Heart right ventricle (tissue), 16 donors: ENCODE results near the gene KRT32. TPM values are rescaled to one million over a fixed set of nuclear protein-coding genes. Genes with fewer than 3 reads are reported as not detected.
A peak's percentile ranks its signal among the peaks of the same experiment; 100 is the strongest.

Source experiments
- ATAC-seq, 8 donors: fragments of 200-7000 bp; cut with Tn5 transposase; one replicate each; pipeline ENCODE4 v1.9.1; 2020; ENCODE audit warnings: mild to moderate bottlenecking in 8 of 8, moderate library complexity in 8 of 8, moderate number of reproducible peaks in 1 of 8
- DNase-seq, 2 donors: peaks; one replicate each; pipeline ENCODE4 v3.0.0-alpha.2; 2020
- H3K27ac ChIP-seq, 10 donors: fragments of 200-600 bp; sonication (generic) in 2 of 10; one replicate each; pipeline versions ENCODE4 v1.5.0 to v1.8.0; 2020 to 2022; ENCODE audit warnings: mild to moderate bottlenecking in 3 of 10
- H3K27me3 ChIP-seq, 7 donors: fragments of 200-600 bp; one replicate each; pipeline ENCODE4 v1.8.0; 2021 to 2022; ENCODE audit warnings: mild to moderate bottlenecking in 2 of 7
- H3K36me3 ChIP-seq, 9 donors: fragments of 200-600 bp; sonication (generic) in 1 of 9; one replicate each; pipeline versions ENCODE4 v1.5.0 to v1.8.0; 2020 to 2022; ENCODE audit warnings: mild to moderate bottlenecking in 2 of 9
- H3K4me1 ChIP-seq, 9 donors: fragments of 200-600 bp; sonication (generic) in 1 of 9; one replicate each; pipeline versions ENCODE4 v1.5.0 to v1.8.0; 2020 to 2022; ENCODE audit warnings: mild to moderate bottlenecking in 4 of 9
- H3K4me3 ChIP-seq, 10 donors: fragments of 200-600 bp; sonication (generic) in 2 of 10; one replicate each; pipeline versions ENCODE4 v1.5.0 to v1.8.0; 2020 to 2022; ENCODE audit warnings: mild to moderate bottlenecking in 7 of 10, moderate library complexity in 2 of 10
- H3K9me3 ChIP-seq, 11 donors: fragments of 200-600 bp in 10 of 11; sonication (generic) in 2 of 11; one replicate each; pipeline versions ENCODE4 v1.5.0 to v1.8.0; 2013 to 2022; ENCODE audit warnings: mild to moderate bottlenecking in 2 of 11, control low read depth in 1 of 11, moderate library complexity in 1 of 11
- CTCF ChIP-seq, 9 donors: fragments of 200-600 bp; sonication (generic) in 2 of 9; IDR thresholded peaks; one replicate each; pipeline versions ENCODE4 v1.5.0 to v1.8.0; 2021 to 2022; ENCODE audit warnings: antibody characterized with exemption in 9 of 9, mild to moderate bottlenecking in 5 of 9, moderate library complexity in 1 of 9
- WGBS, 2 donors: extraction: QIAGEN DNeasy Blood & Tissue Kit; methylation state at CpG; one replicate each; pipeline ENCODE4 v1.1.7; 2013; ENCODE audit warnings: inconsistent platforms in 1 of 2; 5-methylcytosine and 5-hydroxymethylcytosine counted together
- intact Hi-C, 10 donors: fragments of 100-400 bp; cut with DNase I; formaldehyde crosslinking; loops; one replicate each; pipeline versions ENCODE4 v1.11.1 to v1.14.2; 2022
- polyA plus RNA-seq, 2 donors: library from polyadenylated mRNA; stranded (reverse); fragments of 200-250 nt; gene quantifications; one replicate each; pipeline ENCODE4 v1.2.3, GENCODE V29; 2013
- total RNA-seq, 10 donors: library from RNA; stranded (reverse); fragmentation: NEBNext Ultra II Directional in 3 of 10; extraction: Animal tissue kit (Norgen Biotek cat#: 25700) in 3 of 10; gene quantifications; one replicate each; pipeline versions ENCODE4 v1.2.1 to v1.2.4, GENCODE V29; 2021 to 2023
- donor health status: Arrhythmogenic right ventricular cardiomyopathy.
- donor health status: ischemic (EF 13 %, LVEDD 7.1; RV severe dilation, severe dysfunction).
- donor health status: healthy with polysubstance abuse.
- donor health status: DM: no; HTN: yes; CAD: no.
- donor health status: DM: no; HTN: no; CAD: no.
- donor health status: ischemic (EF 25% LVEDD 6.9; RV normal size, moderate dysfunction).
- donor health status: ischemic (EF 25% LVEDD 5.7; RV mildly dilated, moderate dysfunction).
- donor health status: healthy.
- donor health status: DM: yes; HTN: yes; CAD: no.
- donor health status: Ischemic cardiomyopathy.
- donor health status: ischemic (EF 35%, LVEDD 5.7; RV mildly dilated, moderate dysfunction).
- donor health status: nonischemic (EF 11% LVEDD 7.7; RV severe dilation, severe dysfunction).
- donor health status: DM: yes; HTN: yes; CAD: no.
- donor health status: PGD.
- donor health status: ischemic (EF 29% LVEDD 5.4; RV normal size, mild dysfunction).
- donor health status: nonischemic (EF 23%, LVEDD 6.1; RV moderate dilation, normal function).

Gene KRT32
- total and polyA plus RNA-seq, 12 donors = 0.14 to 0.22 (median 0.21) TPM; not detected in 9

- H3K4me3 ChIP-seq = no peak overlapping the region
- no peak overlapping the region for H3K27ac ChIP-seq
- H3K27me3 ChIP-seq = peaks cover 0 to 24% (median 9%) of the 10 kb centered on the region in 7 donors
- no peak for TF ChIP-seq CTCF (IDR thresholded peaks at IDR 0.05)
- H3K9me3 ChIP-seq = no peaks in the 10 kb centered on the region
- WGBS, 2 donors = 75 to 77% methylated on average over 8 of the region's 8 CpGs
- peaks cover 0 to 10% (median 0%) of the 10 kb centered on the region in 9 donors for H3K4me1 ChIP-seq
- intact Hi-C loops = no loop called here
- no peaks in the 10 kb centered on the region for H3K36me3 ChIP-seq
- DNase-seq = no peak
- no peak for ATAC-seq
Measured at GRCh38 chr17:41504246-41504977, 37.2 kb upstream of the KRT32 start.

GRCh38 chr17:41503202-41503601, 36.0 kb upstream of the KRT32 start:
- H3K4me1 ChIP-seq = peaks cover 0 to 16% (median 0%) of the 10 kb centered on the region in 9 donors
- no peak for TF ChIP-seq CTCF (IDR thresholded peaks at IDR 0.05)
- DNase-seq = no peak
- no peaks in the 10 kb centered on the region for H3K36me3 ChIP-seq
- H3K4me3 ChIP-seq = no peak overlapping the region
- H3K27me3 ChIP-seq = peaks cover 0 to 26% (median 11%) of the 10 kb centered on the region in 7 donors
- intact Hi-C loops = no loop called here
- H3K9me3 ChIP-seq = no peaks in the 10 kb centered on the region
- no peak for ATAC-seq
- 80 to 84% methylated on average over 9 of the region's 9 CpGs for WGBS, 2 donors
- H3K27ac ChIP-seq = no peak overlapping the region

- TF ChIP-seq CTCF (IDR thresholded peaks at IDR 0.05) = no peak
- Histone ChIP-seq H3K27ac (peak overlapping the region in 1 of 10 donors; percentile 58), H3K4me3 (no peak overlapping the region), H3K27me3 (peaks cover 0 to 32% (median 16%) of the 10 kb centered on the region in 7 donors), H3K9me3 (no peaks in the 10 kb centered on the region), H3K4me1 (peaks cover 0 to 36% (median 0%) of the 10 kb centered on the region in 9 donors), H3K36me3 (no peaks in the 10 kb centered on the region)
- DNase-seq (no peak), ATAC-seq (no peak)
- intact Hi-C loops = no loop called here
- WGBS, 2 donors = 60 to 62% methylated on average over 15 of the region's 15 CpGs
Measured at GRCh38 chr17:41500131-41500911, 33.1 kb upstream of the KRT32 start.

GRCh38 chr17:41499714-41500113, 32.5 kb upstream of the KRT32 start:
- Histone ChIP-seq H3K36me3 (no peaks in the 10 kb centered on the region), H3K27ac (peak overlapping the region in 1 of 10 donors; percentile 58), H3K9me3 (no peaks in the 10 kb centered on the region), H3K4me1 (peaks cover 0 to 36% (median 0%) of the 10 kb centered on the region in 9 donors), H3K4me3 (no peak overlapping the region), H3K27me3 (peaks cover 0 to 32% (median 16%) of the 10 kb centered on the region in 7 donors)
- TF ChIP-seq CTCF (IDR thresholded peaks at IDR 0.05) = no peak
- ATAC-seq (no peak), DNase-seq (no peak)
- 82% methylated on average over 5 of the region's 5 CpGs for WGBS, 2 donors
- intact Hi-C loops = loop anchor here in 3 of 10 donors (5.0 to 10.0 kb wide), 4 partner anchors 85 to 592 kb away; partner anchors contain the start of genes KRTAP16-1 (in 1 of the 3) and KRTAP29-1 (in 1 of the 3)
